Prostate gland (tissue), 2 donors: ENCODE measurements around the gene SLC28A1.
"Not testable (repeated sequence)": the region's sequence is repeated elsewhere in the genome, so short reads cannot be mapped to it uniquely, and the experiment has no call there.

Experiments
- POLR2A ChIP-seq: fragments of 450-650 bp; IDR thresholded peaks from one replicate; pipeline ENCODE4 v1.6.1; 2016; ENCODE audit warnings: antibody characterized with exemption, mild to moderate bottlenecking
- POLR2AphosphoS5 ChIP-seq: sonication (generic); formaldehyde crosslinking; IDR thresholded peaks from one replicate; pipeline ENCODE4 v1.6.1; 2017; ENCODE audit warnings: antibody characterized with exemption
- TF ChIP-seq, protein P1 (sequence below), 4 experiments: fragments of 200-600 bp in 2 of 4; fragments of 450-650 bp in 2 of 4; sonication (generic) in 2 of 4; IDR thresholded peaks; 1 replicate in 3 of 4; 2 replicates in 1 of 4; pipeline ENCODE4 v1.5.1; 2016 to 2019; ENCODE audit warnings: antibody characterized with exemption in 4 of 4, mild to moderate bottlenecking in 2 of 4, moderate library complexity in 2 of 4

DNA sequence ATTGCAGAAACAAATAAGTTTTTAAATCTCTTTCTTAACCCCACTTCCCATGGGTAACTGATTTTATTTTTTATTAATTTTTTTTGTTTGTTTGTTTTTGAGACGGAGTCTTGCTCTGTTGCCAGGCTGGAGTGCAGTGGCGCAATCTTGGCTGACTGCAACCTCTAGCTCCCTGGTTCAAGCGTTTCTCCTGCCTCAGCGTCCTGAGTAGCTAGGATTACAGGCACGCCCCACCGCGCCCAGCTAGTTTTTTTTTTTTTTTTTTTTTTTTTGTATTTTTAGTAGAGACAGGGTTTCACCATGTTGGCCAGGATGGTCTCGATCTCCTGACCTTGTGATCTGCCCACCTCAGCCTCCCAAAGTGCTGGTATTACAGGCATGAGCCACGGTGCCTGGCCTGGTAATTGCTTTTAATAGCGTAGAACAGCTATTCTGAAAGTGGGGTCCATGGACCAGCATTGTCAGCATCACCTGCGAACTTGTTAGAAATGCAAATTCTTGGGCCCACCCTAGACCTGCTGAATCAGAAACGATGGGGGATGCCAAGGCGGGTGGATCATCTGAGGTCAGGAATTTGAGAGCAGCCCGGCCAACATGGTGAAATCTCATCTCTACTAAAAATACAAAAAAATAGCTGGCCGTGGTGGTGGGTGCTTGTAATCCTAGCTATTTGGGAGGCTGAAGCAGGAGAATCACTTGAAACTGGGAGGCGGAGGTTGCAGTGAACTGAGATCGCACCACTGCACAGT, 40.5 kb downstream of the SLC28A1 start:
- TF ChIP-seq POLR2A, POLR2AphosphoS5: not testable (repeated sequence)
- TF ChIP-seq, protein P1, sequence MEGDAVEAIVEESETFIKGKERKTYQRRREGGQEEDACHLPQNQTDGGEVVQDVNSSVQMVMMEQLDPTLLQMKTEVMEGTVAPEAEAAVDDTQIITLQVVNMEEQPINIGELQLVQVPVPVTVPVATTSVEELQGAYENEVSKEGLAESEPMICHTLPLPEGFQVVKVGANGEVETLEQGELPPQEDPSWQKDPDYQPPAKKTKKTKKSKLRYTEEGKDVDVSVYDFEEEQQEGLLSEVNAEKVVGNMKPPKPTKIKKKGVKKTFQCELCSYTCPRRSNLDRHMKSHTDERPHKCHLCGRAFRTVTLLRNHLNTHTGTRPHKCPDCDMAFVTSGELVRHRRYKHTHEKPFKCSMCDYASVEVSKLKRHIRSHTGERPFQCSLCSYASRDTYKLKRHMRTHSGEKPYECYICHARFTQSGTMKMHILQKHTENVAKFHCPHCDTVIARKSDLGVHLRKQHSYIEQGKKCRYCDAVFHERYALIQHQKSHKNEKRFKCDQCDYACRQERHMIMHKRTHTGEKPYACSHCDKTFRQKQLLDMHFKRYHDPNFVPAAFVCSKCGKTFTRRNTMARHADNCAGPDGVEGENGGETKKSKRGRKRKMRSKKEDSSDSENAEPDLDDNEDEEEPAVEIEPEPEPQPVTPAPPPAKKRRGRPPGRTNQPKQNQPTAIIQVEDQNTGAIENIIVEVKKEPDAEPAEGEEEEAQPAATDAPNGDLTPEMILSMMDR (IDR thresholded peaks at IDR 0.05), result not testable (repeated sequence)
